Retinal pigment epithelial cell (primary cell): Measurements from ENCODE around the gene GPR161.

Source experiments
- DNase-seq: peaks from one replicate; pipeline ENCODE4 v3.0.0-alpha.2; 2010; ENCODE audit warnings: low read depth
- H3K4me3 ChIP-seq: 2 replicates; pipeline ENCODE4 v1.5.1; 2011; ENCODE audit warnings: mild to moderate bottlenecking, low read length, control low read depth, moderate library complexity
- TF ChIP-seq, protein P1 (sequence below): conservative IDR thresholded peaks from 2 replicates; pipeline ENCODE4 v1.5.1; 2011; ENCODE audit warnings: low read depth, low read length, control low read depth, inconsistent platforms

The GPR161 gene

DNA sequence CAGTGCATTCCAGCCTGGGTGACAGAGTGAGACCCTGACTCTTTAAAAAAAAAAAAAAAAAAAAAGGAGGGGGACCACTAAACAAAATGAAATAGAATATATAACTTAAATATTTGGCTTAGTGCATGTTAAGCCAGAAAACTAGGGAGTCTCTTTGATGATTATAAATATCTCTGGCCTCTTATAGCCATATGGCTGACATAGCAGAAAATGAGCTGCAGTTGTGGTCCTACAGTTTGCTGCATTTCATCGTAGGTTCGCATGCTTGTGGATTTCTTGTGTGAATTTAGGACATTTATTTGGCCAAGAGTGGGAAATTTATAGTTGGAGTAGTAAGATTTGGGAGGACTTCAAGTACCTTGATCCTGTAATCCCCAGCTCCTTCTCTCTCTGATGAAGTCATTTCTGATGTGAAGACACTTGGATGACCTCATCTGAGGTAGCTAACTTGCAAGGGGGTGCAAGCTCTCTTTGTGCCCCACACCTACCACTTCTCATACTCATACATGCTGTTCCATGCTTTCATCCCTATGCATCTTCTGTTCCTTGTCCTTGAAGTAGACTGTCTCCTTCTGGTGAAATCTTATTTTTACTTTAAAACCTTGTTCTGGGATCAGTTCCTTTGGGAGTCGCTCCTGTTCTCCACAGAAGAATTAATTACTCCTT is 35.7 kb upstream of the GPR161 start:
- no peak overlapping the region for H3K4me3 ChIP-seq
- no peak for DNase-seq
- TF ChIP-seq, protein P1, sequence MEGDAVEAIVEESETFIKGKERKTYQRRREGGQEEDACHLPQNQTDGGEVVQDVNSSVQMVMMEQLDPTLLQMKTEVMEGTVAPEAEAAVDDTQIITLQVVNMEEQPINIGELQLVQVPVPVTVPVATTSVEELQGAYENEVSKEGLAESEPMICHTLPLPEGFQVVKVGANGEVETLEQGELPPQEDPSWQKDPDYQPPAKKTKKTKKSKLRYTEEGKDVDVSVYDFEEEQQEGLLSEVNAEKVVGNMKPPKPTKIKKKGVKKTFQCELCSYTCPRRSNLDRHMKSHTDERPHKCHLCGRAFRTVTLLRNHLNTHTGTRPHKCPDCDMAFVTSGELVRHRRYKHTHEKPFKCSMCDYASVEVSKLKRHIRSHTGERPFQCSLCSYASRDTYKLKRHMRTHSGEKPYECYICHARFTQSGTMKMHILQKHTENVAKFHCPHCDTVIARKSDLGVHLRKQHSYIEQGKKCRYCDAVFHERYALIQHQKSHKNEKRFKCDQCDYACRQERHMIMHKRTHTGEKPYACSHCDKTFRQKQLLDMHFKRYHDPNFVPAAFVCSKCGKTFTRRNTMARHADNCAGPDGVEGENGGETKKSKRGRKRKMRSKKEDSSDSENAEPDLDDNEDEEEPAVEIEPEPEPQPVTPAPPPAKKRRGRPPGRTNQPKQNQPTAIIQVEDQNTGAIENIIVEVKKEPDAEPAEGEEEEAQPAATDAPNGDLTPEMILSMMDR = no peak

DNA sequence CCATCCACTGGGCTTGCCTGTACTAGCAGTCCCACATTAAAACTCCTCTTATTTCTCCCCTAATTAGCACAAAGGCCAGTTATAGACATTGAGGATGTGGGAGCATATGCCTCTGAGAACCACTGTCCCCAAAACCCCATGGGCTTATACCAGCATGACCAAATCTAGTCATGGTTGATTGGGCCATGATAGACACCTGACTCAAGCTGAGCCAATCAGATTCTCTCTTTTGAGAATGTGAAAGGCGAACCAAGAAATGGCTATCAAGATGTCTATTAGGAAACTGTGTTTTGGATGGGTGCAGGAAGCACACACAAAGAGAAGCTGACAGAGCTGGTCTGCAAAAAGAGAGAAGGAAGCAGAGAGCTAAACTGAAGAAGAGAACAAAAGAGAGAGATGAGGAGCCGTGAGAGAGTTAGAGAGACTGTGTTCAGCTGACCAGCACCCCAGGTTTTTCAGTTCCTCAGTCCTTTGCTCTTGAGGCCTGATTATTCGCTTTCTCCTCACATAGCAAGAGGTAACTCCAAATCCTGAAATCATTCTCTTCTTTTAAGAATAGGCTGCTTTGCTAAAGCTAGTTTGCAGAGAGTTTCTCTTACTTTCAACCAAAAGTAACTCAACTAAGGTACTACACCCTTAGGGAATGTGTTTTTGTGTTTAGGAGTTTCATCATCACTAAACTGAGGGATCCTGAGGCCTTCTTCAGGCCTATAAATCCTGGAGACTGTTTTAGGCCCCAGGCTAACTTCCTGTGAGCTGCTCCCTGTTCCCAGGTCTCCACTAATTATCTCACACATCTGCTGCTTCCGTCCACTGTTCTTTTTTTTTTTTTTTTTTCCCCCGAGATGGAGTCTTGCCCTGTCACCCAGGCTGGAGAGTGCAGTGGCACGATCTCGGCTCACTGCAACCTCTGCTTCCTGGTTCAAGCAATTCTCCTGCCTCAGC is 34.1 kb upstream of the GPR161 start:
- TF ChIP-seq, protein P1 = no peak
- no peak overlapping the region for H3K4me3 ChIP-seq
- DNase-seq = no peak

- H3K4me3 ChIP-seq = no peak overlapping the region
- no peak for DNase-seq
- TF ChIP-seq, protein P1 = no peak
These were observed 31.1 kb upstream of the GPR161 start for GRCh38 chr1:168167806-168168205.

- TF ChIP-seq, protein P1 = no peak
- no peak overlapping the region for H3K4me3 ChIP-seq
- no peak for DNase-seq
These were observed 28.0 kb upstream of the GPR161 start for GRCh38 chr1:168164771-168165170.

GRCh38 chr1:168163670-168164069 is 26.9 kb upstream of the GPR161 start:
- no peak for DNase-seq
- TF ChIP-seq, protein P1 = no peak
- no peak overlapping the region for H3K4me3 ChIP-seq

DNA sequence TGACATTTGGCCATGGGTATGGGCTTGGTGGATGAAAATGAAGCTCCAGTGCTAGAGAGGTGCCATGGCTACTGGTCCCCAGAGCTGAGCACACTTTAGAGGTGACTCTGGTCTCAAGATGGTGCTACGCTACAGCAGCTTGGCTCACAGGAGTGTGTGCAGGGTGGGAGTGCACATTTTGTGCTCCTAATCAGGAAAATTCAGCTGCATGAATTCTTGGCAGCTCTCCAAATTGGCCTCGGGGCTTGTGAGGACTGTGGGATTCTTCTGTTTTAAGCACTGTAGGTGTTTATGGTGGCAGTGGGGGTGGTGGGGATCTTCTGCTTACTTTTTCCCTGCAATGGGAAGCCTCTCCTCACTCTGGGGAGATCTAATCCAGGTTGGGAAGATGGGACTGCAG is 24.7 kb upstream of the GPR161 start:
- DNase-seq = no peak
- TF ChIP-seq, protein P1 = no peak

More for the DNA sequence above, 24.7 kb upstream of the GPR161 start:
- H3K4me3 ChIP-seq = no peak overlapping the region
